Measurements from ENCODE around the gene CCDC9B.
A peak's percentile ranks its signal among the peaks of the same experiment; 100 is the strongest.

CCDC9B gene

GRCh38 chr15:40345225-40345866, 4.6 kb upstream of the CCDC9B start:
- no peak for DNase-seq (ENCODE audit: low read depth)

GRCh38 chr15:40344631-40345120, 3.9 kb upstream of the CCDC9B start:
- DNase-seq (ENCODE audit: low read depth) = peak; percentile 59

- DNase-seq (ENCODE audit: low read depth) = no peak
Measured at GRCh38 chr15:40344217-40344616, 3.5 kb upstream of the CCDC9B start.

GRCh38 chr15:40343512-40343911, 2.8 kb upstream of the CCDC9B start:
- DNase-seq (ENCODE audit: low read depth) = no peak

- DNase-seq (ENCODE audit: low read depth) = no peak
Measured at GRCh38 chr15:40342416-40343320, 1.9 kb upstream of the CCDC9B start.

- no peak for DNase-seq (ENCODE audit: low read depth)
Measured at GRCh38 chr15:40340038-40340739, 550 bp downstream of the CCDC9B start.

- DNase-seq (ENCODE audit: low read depth) = no peak
Measured at GRCh38 chr15:40339621-40339945, 1.2 kb downstream of the CCDC9B start.

- DNase-seq (ENCODE audit: low read depth) = no peak
Measured at GRCh38 chr15:40338921-40339620, 1.7 kb downstream of the CCDC9B start.

GRCh38 chr15:40338041-40338657, 2.6 kb downstream of the CCDC9B start:
- peak; percentile 67 for DNase-seq (ENCODE audit: low read depth)

GRCh38 chr15:40337597-40337996, 3.1 kb downstream of the CCDC9B start:
- DNase-seq (ENCODE audit: low read depth) = no peak

GRCh38 chr15:40336744-40337122, 4.0 kb downstream of the CCDC9B start:
- no peak for DNase-seq (ENCODE audit: low read depth)

GRCh38 chr15:40335938-40336743, 4.6 kb downstream of the CCDC9B start:
- no peak for DNase-seq (ENCODE audit: low read depth)

GRCh38 chr15:40334941-40335795, 5.6 kb downstream of the CCDC9B start:
- DNase-seq (ENCODE audit: low read depth) = no peak

- DNase-seq (ENCODE audit: low read depth) = no peak
Measured at GRCh38 chr15:40334541-40334940, 6.2 kb downstream of the CCDC9B start.

- no peak for DNase-seq (ENCODE audit: low read depth)
Measured at GRCh38 chr15:40333922-40334492, 6.7 kb downstream of the CCDC9B start.

- no peak for DNase-seq (ENCODE audit: low read depth)
Measured at GRCh38 chr15:40332113-40332781, 8.5 kb downstream of the CCDC9B start.

GRCh38 chr15:40331637-40332036, 9.1 kb downstream of the CCDC9B start:
- no peak for DNase-seq (ENCODE audit: low read depth)

GRCh38 chr15:40331026-40331425, 9.7 kb downstream of the CCDC9B start:
- no peak for DNase-seq (ENCODE audit: low read depth)

- no peak for DNase-seq (ENCODE audit: low read depth)
Measured at GRCh38 chr15:40330368-40330836, 10.3 kb downstream of the CCDC9B start.
